DND-41 (cell line): ENCODE measurements around the gene SLC31A1.
"Not testable (repeated sequence)": the region's sequence is repeated elsewhere in the genome, so short reads cannot be mapped to it uniquely, and the experiment has no call there.

Experiments used
- EZH2 ChIP-seq: IDR thresholded peaks from 3 replicates; pipeline ENCODE4 v1.6.1; 2012; ENCODE audit warnings: borderline replicate concordance, low read depth, mild to moderate bottlenecking, moderate library complexity, low read length, inconsistent platforms; ENCODE audit not compliant: severe bottlenecking
- TF ChIP-seq, protein P1 (sequence below): IDR thresholded peaks from 2 replicates; pipeline ENCODE4 v1.5.1; 2012; ENCODE audit warnings: borderline replicate concordance, low read length, moderate library complexity, mild to moderate bottlenecking; ENCODE audit not compliant: poor library complexity, severe bottlenecking; ENCODE audit errors: extremely low read depth

GRCh38 chr9:113296247-113296646 lies 74.9 kb downstream of the SLC31A1 start:
- TF ChIP-seq, protein P1, sequence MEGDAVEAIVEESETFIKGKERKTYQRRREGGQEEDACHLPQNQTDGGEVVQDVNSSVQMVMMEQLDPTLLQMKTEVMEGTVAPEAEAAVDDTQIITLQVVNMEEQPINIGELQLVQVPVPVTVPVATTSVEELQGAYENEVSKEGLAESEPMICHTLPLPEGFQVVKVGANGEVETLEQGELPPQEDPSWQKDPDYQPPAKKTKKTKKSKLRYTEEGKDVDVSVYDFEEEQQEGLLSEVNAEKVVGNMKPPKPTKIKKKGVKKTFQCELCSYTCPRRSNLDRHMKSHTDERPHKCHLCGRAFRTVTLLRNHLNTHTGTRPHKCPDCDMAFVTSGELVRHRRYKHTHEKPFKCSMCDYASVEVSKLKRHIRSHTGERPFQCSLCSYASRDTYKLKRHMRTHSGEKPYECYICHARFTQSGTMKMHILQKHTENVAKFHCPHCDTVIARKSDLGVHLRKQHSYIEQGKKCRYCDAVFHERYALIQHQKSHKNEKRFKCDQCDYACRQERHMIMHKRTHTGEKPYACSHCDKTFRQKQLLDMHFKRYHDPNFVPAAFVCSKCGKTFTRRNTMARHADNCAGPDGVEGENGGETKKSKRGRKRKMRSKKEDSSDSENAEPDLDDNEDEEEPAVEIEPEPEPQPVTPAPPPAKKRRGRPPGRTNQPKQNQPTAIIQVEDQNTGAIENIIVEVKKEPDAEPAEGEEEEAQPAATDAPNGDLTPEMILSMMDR: not testable (repeated sequence)
- not testable (repeated sequence) for TF ChIP-seq EZH2
